Smooth muscle cell (in vitro differentiated cells): ENCODE data around the gene SLIT3. TPM values are rescaled to one million over a fixed set of nuclear protein-coding genes. Genes with fewer than 3 reads are reported as not detected.

ENCODE experiments used
- DNase-seq: peaks from one replicate; lab custom pipeline; 2025; ENCODE audit not compliant: unreplicated experiment; lab: John Stamatoyannopoulos, UW
- H2AFZ ChIP-seq: fragments of 200-600 bp; sonication (generic); 2 replicates; pipeline ENCODE4 v1.6.0; 2016; ENCODE audit warnings: antibody characterized with exemption, low read depth, mild to moderate bottlenecking
- H3F3A ChIP-seq: fragments of 200-600 bp; sonication (generic); 2 replicates; pipeline ENCODE4 v1.6.0; 2017; ENCODE audit warnings: antibody characterized with exemption, low read depth
- H3K27ac ChIP-seq: fragments of 200-600 bp; sonication (generic); 2 replicates; pipeline ENCODE4 v1.5.1; 2016; ENCODE audit warnings: low read depth, mild to moderate bottlenecking
- H3K27me3 ChIP-seq: fragments of 200-600 bp; sonication (generic); 2 replicates; pipeline ENCODE4 v1.6.1; 2016; ENCODE audit warnings: low read depth, mild to moderate bottlenecking
- H3K36me3 ChIP-seq: fragments of 200-600 bp; sonication (generic); 2 replicates; pipeline ENCODE4 v1.5.1; 2016; ENCODE audit warnings: low read depth
- H3K4me1 ChIP-seq: fragments of 200-600 bp; sonication (generic); 2 replicates; pipeline ENCODE4 v1.5.1; 2016; ENCODE audit warnings: low read depth
- H3K4me2 ChIP-seq: fragments of 200-600 bp; sonication (generic); 2 replicates; pipeline ENCODE4 v1.6.0; 2016; ENCODE audit warnings: mild to moderate bottlenecking
- H3K4me3 ChIP-seq: fragments of 200-600 bp; sonication (generic); 2 replicates; pipeline ENCODE4 v1.5.1; 2016; ENCODE audit warnings: mild to moderate bottlenecking
- H3K79me2 ChIP-seq: fragments of 200-600 bp; sonication (generic); 2 replicates; pipeline ENCODE4 v1.6.0; 2016; ENCODE audit warnings: low read depth, mild to moderate bottlenecking
- H3K9ac ChIP-seq: fragments of 200-600 bp; sonication (generic); 2 replicates; pipeline ENCODE4 v1.6.0; 2016; ENCODE audit warnings: low read depth
- H3K9me3 ChIP-seq: fragments of 200-600 bp; sonication (generic); replicated peaks from 2 replicates; pipeline ENCODE4 v1.5.1; 2016; ENCODE audit warnings: low read depth
- H4K20me1 ChIP-seq: fragments of 200-600 bp; sonication (generic); 2 replicates; pipeline ENCODE4 v1.6.0; 2016; ENCODE audit warnings: low read depth
- CTCF ChIP-seq: fragments of 200-600 bp; sonication (generic); IDR thresholded peaks from 2 replicates; pipeline ENCODE4 v1.5.1; 2017; ENCODE audit warnings: borderline replicate concordance, mild to moderate bottlenecking, antibody characterized with exemption; ENCODE audit not compliant: insufficient read depth, poor library complexity, severe bottlenecking
- WGBS: methylation state at CpG from one replicate; pipeline ENCODE4 v1.1.7; 2016; ENCODE audit warnings: low lambda C conversion rate; 5-methylcytosine and 5-hydroxymethylcytosine counted together
- polyA plus RNA-seq: library from polyadenylated mRNA; unstranded; fragments of >200 nt; fragmentation: Nextera tagmentation; extraction: Ambion mirVana; gene quantifications from 2 replicates; pipeline ENCODE4 v1.2.1, GENCODE V29; 2016
- total RNA-seq: library from RNA; depleted of rRNA; stranded (reverse); fragments of >200 nt; gene quantifications from 2 replicates; pipeline ENCODE4 v1.2.3, GENCODE V29; 2014

Gene SLIT3
- total and polyA plus RNA-seq, 2 experiments from 2014 or later, result 25.4 to 29.5 TPM

GRCh38 chr5:168987543-168988300 lies 313.2 kb downstream of the SLIT3 start:
- Histone ChIP-seq H4K20me1 (no peaks in the 10 kb centered on the region), H3K27me3 (peaks cover 12% of the 10 kb centered on the region), H3K9ac (no peak overlapping the region), H3K4me2 (no peak overlapping the region), H3K36me3 (no peaks in the 10 kb centered on the region), H3K4me3 (no peak overlapping the region), H2AFZ (no peak overlapping the region), H3K9me3 (no peaks in the 10 kb centered on the region), H3K79me2 (no peaks in the 10 kb centered on the region), H3K4me1 (no peaks in the 10 kb centered on the region), H3K27ac (no peak overlapping the region), H3F3A (no peaks in the 10 kb centered on the region)
- peak; percentile 95 for TF ChIP-seq CTCF
- DNase-seq, result peak; percentile 16
- 36% methylated on average over 11 of the region's 11 CpGs for WGBS

- Histone ChIP-seq H3F3A (no peaks in the 10 kb centered on the region), H3K9me3 (no peaks in the 10 kb centered on the region), H4K20me1 (no peaks in the 10 kb centered on the region), H3K27me3 (peaks cover 12% of the 10 kb centered on the region), H3K36me3 (no peaks in the 10 kb centered on the region), H3K79me2 (no peaks in the 10 kb centered on the region), H3K27ac (no peak overlapping the region), H3K4me2 (no peak overlapping the region), H3K9ac (no peak overlapping the region), H3K4me1 (no peaks in the 10 kb centered on the region), H3K4me3 (no peak overlapping the region), H2AFZ (no peak overlapping the region)
- no peak for TF ChIP-seq CTCF
- WGBS, result 89% methylated on average over 5 of the region's 5 CpGs
- no peak for DNase-seq
Observed at GRCh38 chr5:168985454-168985853, 315.5 kb downstream of the SLIT3 start.

GRCh38 chr5:168984135-168984675 lies 316.7 kb downstream of the SLIT3 start:
- Histone ChIP-seq H3K9me3 (no peaks in the 10 kb centered on the region), H3K36me3 (no peaks in the 10 kb centered on the region)
- WGBS, result 89% methylated on average over 5 of the region's 5 CpGs

More at GRCh38 chr5:168984135-168984675, 316.7 kb downstream of the SLIT3 start:
- H3K4me2 ChIP-seq, result no peak overlapping the region
- peaks cover 8% of the 10 kb centered on the region for H3K27me3 ChIP-seq
- H3K79me2 ChIP-seq, result no peaks in the 10 kb centered on the region
- no peaks in the 10 kb centered on the region for H3F3A ChIP-seq
- H3K4me3 ChIP-seq, result no peak overlapping the region
- H2AFZ ChIP-seq, result no peak overlapping the region
- no peak for TF ChIP-seq CTCF
- no peaks in the 10 kb centered on the region for H3K4me1 ChIP-seq
- no peaks in the 10 kb centered on the region for H4K20me1 ChIP-seq
- no peak overlapping the region for H3K27ac ChIP-seq
- DNase-seq, result no peak
- no peak overlapping the region for H3K9ac ChIP-seq
